GM12891 (cell line): Measurements from ENCODE around the gene NTSR2.

Source experiments
- DNase-seq: peaks from one replicate; pipeline ENCODE4 v3.0.0; 2011; ENCODE audit warnings: low spot score; ENCODE audit not compliant: insufficient read length
- FAIRE-seq: peaks from 2 replicates; lab custom pipeline; 2011; peaks lifted over from hg19 to GRCh38; lab: Jason Lieb, UNC
- PAX5 ChIP-seq: IDR thresholded peaks from 2 replicates; pipeline ENCODE4 v1.6.1; 2011; ENCODE audit warnings: low read length, moderate library complexity, mild to moderate bottlenecking; ENCODE audit not compliant: insufficient read depth, severe bottlenecking
- POLR2A ChIP-seq: IDR thresholded peaks from 2 replicates; pipeline ENCODE4 v1.6.1; 2011; ENCODE audit warnings: low read depth, low read length, control low read depth
- POLR2AphosphoS5 ChIP-seq: IDR thresholded peaks from 2 replicates; pipeline ENCODE4 v1.6.1; 2011; ENCODE audit warnings: low read depth, low read length, control low read depth
- POU2F2 ChIP-seq: IDR thresholded peaks from 2 replicates; pipeline ENCODE4 v1.6.1; 2011; ENCODE audit warnings: low read depth, mild to moderate bottlenecking, control low read depth, low read length, moderate library complexity
- SPI1 ChIP-seq: IDR thresholded peaks from 2 replicates; pipeline ENCODE4 v1.6.1; 2011; ENCODE audit warnings: low read depth, low read length, control low read depth
- TAF1 ChIP-seq: IDR thresholded peaks from 2 replicates; pipeline ENCODE4 v1.6.1; 2011; ENCODE audit warnings: low read depth, low read length, control low read depth

The NTSR2 gene

DNA sequence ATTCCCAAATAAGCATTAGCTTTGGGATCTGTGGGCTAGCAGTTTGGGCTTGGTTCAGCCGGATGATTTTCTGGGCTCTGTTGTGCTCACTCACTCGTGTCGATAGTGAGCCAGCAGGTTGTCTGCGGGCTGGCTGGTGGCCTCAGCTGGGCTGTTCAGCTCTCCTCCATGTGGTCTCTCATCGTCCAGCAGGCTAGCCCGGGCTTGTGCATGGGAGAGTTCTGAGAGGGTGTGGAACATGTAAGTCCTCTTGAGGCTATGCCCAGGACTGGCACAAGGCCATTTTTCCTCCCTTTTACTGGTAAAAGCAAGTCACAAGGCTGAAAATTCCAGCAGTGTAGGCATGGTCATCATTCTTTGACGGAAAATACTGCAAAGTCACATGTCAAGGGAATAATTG is 38.5 kb downstream of the NTSR2 start:
- FAIRE-seq (no peak), DNase-seq (no peak)
- TF ChIP-seq POU2F2 (no peak), SPI1 (no peak), POLR2A (no peak), PAX5 (no peak), TAF1 (no peak), POLR2AphosphoS5 (no peak)

- no peak for FAIRE-seq
- DNase-seq: no peak
- no peak for TF ChIP-seq PAX5
- no peak for TF ChIP-seq TAF1
- no peak for TF ChIP-seq POU2F2
- TF ChIP-seq SPI1: no peak
Observed at GRCh38 chr2:11630855-11631254, 39.1 kb downstream of the NTSR2 start.

- DNase-seq: no peak
- TF ChIP-seq POU2F2: no peak
- no peak for TF ChIP-seq POLR2A
- TF ChIP-seq POLR2AphosphoS5: no peak
- TF ChIP-seq PAX5: no peak
- no peak for TF ChIP-seq SPI1
- no peak for TF ChIP-seq TAF1
- FAIRE-seq: no peak
Observed at GRCh38 chr2:11629851-11630250, 40.1 kb downstream of the NTSR2 start.

DNA sequence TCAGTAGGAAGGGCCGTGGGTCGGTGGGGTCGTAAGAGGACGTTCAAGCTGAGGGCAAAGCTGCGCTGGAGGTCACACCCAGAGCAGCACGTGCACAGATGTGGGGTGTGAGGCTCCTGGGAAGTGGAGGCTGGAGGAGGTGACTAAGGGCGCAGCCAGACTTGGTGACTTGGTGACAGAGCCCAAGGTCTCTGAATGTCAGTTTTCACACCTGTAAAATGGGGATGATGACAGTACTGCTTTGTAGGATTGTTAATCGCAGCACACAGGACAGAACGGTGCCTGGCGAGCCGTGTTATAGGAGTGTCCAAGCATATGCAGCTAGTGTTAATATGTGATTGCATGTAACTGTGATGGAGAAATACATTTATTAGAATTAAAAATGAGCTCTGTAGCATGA is 40.8 kb downstream of the NTSR2 start:
- TF ChIP-seq POU2F2: no peak
- DNase-seq (no peak), FAIRE-seq (no peak)

- TF ChIP-seq POLR2A (no peak), POLR2AphosphoS5 (no peak), POU2F2 (no peak), SPI1 (no peak), TAF1 (no peak), PAX5 (no peak)
- FAIRE-seq (no peak), DNase-seq (no peak)
Observed at GRCh38 chr2:11628675-11629074, 41.3 kb downstream of the NTSR2 start.

GRCh38 chr2:11625671-11626070 is 44.3 kb downstream of the NTSR2 start:
- DNase-seq (no peak), FAIRE-seq (no peak)
- TF ChIP-seq SPI1 (no peak), POLR2AphosphoS5 (no peak), POLR2A (no peak), POU2F2 (no peak), PAX5 (no peak), TAF1 (no peak)

DNA sequence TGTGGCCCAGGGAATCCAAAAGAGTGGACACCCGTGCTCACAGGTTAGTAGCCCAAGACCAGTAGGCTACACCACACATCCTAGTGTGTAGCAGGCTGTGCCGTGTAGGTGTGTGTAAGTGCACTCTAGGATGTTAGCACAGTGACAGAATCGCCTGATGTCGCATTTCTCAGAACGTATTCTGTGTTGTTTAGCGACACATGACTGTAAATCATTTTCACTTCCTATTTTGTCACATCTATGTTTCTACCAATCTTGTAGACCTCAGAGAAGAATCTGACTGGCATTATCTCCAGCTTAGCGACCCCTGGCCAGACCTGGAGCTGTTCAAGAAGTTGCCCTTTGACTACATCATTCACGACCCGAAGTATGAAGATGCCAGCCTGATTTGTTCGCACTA is 45.1 kb downstream of the NTSR2 start:
- no peak for FAIRE-seq
- no peak for TF ChIP-seq POLR2A
- peak; percentile 58 for TF ChIP-seq SPI1
- no peak for TF ChIP-seq TAF1
- no peak for TF ChIP-seq POU2F2
- DNase-seq: no peak

DNA sequence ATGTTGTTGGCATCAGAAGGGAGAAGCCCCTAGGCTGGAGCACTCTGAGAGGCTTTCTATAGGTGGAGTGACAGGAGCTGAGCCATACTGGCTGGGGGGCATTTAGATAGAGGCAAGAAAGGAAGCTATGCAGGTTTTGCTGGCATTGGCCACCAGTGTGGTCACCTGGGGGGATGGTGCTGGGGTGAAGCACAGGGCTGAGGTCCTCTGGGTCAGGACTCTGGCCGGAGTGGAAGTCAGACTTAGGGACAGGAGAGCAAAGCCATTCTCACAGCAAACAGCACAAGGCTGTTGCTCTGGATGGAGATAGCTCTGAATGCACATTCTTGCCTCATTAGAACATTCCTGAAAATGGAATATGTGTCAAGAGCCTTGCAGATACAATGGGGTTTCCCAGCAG is 47.4 kb downstream of the NTSR2 start:
- no peak for DNase-seq
- TF ChIP-seq POLR2AphosphoS5: no peak
- no peak for TF ChIP-seq PAX5
- no peak for TF ChIP-seq SPI1
- no peak for TF ChIP-seq TAF1
- no peak for FAIRE-seq

DNA sequence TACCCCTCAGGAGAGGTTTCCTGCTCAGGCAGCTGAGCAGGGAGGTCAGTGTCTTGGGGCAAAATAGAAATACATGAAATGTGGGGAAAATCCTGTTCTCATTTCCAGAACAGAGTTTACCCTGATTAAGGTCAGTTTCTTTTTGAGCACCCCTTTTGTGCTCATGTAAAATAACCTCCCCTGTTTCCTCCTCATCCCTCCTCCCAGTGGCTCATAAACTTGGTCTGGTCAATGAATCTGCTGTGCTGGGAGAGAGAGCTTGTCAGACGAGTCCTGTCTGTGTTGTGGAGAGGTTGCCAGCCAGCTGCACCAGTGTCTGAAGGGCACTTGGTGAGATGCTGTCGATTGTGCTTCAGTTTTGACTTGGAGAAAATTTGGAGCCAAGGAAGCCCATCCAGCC is 48.6 kb downstream of the NTSR2 start:
- no peak for TF ChIP-seq TAF1
- no peak for TF ChIP-seq POU2F2
- no peak for TF ChIP-seq PAX5
- no peak for TF ChIP-seq POLR2AphosphoS5
- TF ChIP-seq POLR2A: no peak
- no peak for TF ChIP-seq SPI1
- no peak for FAIRE-seq
- no peak for DNase-seq

DNA sequence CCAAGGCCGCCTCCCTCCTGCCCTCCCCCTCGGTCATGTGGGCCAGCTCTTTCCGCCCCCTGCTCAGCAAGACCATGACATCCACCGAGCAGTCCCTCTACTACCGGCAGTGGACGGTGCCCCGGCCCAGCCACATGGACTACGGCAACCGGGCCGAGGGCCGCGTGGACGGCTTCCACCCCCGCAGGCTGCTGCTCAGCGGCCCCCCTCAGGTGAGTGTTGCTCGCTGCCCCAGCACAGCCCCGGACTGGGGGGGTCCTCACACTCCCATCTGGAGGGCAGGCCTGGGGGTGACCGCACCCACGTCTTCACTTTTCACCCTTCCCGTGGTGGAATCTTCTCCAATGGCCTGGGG is 51.3 kb downstream of the NTSR2 start:
- FAIRE-seq: no peak

More for the DNA sequence above, 51.3 kb downstream of the NTSR2 start:
- no peak for DNase-seq
- no peak for TF ChIP-seq POLR2AphosphoS5
- TF ChIP-seq POU2F2: no peak
- no peak for TF ChIP-seq PAX5
- TF ChIP-seq SPI1: no peak
- TF ChIP-seq POLR2A: no peak
- no peak for TF ChIP-seq TAF1
